ENCODE data around the gene KHDRBS2.

DNA sequence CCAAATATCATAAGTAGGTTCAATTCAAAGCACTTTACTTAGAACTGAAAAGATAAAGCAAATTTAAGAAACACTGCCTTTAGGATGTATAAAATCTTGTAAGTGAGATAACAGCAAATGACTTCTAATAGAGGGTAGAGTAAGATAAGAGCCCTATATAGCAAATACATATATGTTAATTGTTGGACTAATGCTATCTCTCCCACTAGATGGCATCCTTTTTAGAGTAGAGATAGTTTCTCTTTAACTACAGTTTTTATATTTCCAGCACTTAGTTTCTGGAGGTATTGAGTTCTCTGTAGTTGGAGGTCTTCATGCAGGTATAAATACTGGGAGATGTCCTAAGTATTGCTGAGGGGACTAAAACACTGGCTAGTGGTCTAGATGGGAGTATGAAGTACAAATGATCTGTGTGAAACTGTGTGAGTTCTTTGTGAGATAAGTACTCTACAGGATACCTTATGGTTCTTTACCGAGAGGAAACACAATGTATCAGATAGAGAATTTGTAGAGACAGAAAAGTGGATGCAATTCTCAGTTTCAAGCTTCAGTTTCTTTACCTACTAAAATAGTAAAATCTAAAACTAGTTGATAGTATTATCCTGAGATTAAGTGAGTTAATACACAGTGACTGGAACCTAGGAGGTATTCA lies 399.3 kb downstream of the KHDRBS2 start:
- TF ChIP-seq, protein P1, sequence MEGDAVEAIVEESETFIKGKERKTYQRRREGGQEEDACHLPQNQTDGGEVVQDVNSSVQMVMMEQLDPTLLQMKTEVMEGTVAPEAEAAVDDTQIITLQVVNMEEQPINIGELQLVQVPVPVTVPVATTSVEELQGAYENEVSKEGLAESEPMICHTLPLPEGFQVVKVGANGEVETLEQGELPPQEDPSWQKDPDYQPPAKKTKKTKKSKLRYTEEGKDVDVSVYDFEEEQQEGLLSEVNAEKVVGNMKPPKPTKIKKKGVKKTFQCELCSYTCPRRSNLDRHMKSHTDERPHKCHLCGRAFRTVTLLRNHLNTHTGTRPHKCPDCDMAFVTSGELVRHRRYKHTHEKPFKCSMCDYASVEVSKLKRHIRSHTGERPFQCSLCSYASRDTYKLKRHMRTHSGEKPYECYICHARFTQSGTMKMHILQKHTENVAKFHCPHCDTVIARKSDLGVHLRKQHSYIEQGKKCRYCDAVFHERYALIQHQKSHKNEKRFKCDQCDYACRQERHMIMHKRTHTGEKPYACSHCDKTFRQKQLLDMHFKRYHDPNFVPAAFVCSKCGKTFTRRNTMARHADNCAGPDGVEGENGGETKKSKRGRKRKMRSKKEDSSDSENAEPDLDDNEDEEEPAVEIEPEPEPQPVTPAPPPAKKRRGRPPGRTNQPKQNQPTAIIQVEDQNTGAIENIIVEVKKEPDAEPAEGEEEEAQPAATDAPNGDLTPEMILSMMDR (IDR thresholded peaks at IDR 0.05) = no peak
- no peak for TF ChIP-seq POLR2A (IDR thresholded peaks at IDR 0.05)
- no peak for TF ChIP-seq EP300 (IDR thresholded peaks at IDR 0.05)
